RWPE2 (cell line): ENCODE measurements around the gene GALNT16.
"Not testable (repeated sequence)": the region's sequence is repeated elsewhere in the genome, so short reads cannot be mapped to it uniquely, and the experiment has no call there.

Experiments used
- ATAC-seq: fragments of 200-7000 bp; cut with Tn5 transposase; 3 replicates; pipeline ENCODE4 v1.9.1; 2021; ENCODE audit warnings: low read depth
- DNase-seq: peaks from one replicate; pipeline ENCODE4 v3.0.0-alpha.2; 2020; ENCODE audit warnings: low spot score
- H3K27ac ChIP-seq: fragments of 450-650 bp; 2 replicates; pipeline ENCODE4 v1.5.1; 2017; ENCODE audit warnings: mild to moderate bottlenecking; ENCODE audit not compliant: poor library complexity, severe bottlenecking
- H3K27me3 ChIP-seq: fragments of 250-450 bp; sonication (Bioruptor Pico); 2 replicates; pipeline ENCODE4 v1.5.1; 2021; ENCODE audit warnings: mild to moderate bottlenecking, moderate library complexity; ENCODE audit not compliant: insufficient read depth, poor library complexity, severe bottlenecking
- H3K36me3 ChIP-seq: fragments of 250-450 bp; sonication (Bioruptor Pico); 2 replicates; pipeline ENCODE4 v1.5.1; 2020; ENCODE audit warnings: low read depth, mild to moderate bottlenecking, moderate library complexity
- H3K4me1 ChIP-seq: fragments of 250-450 bp; sonication (Bioruptor Pico); 2 replicates; pipeline ENCODE4 v1.5.1; 2021; ENCODE audit warnings: mild to moderate bottlenecking, moderate library complexity; ENCODE audit not compliant: insufficient read depth, poor library complexity, severe bottlenecking
- H3K4me3 ChIP-seq: fragments of 250-450 bp; sonication (Bioruptor Pico); 2 replicates; pipeline ENCODE4 v1.5.1; 2021; ENCODE audit warnings: mild to moderate bottlenecking, moderate library complexity; ENCODE audit not compliant: severe bottlenecking
- H3K9me3 ChIP-seq: fragments of 250-450 bp; sonication (Bioruptor Pico); 2 replicates; pipeline ENCODE4 v1.5.1; 2021; ENCODE audit warnings: mild to moderate bottlenecking, moderate library complexity; ENCODE audit not compliant: severe bottlenecking
- CTCF ChIP-seq: fragments of 450-650 bp; IDR thresholded peaks from one replicate; pipeline ENCODE4 v1.5.1; 2017; ENCODE audit warnings: mild to moderate bottlenecking, moderate library complexity; ENCODE audit not compliant: poor library complexity, severe bottlenecking

Gene GALNT16

GRCh38 chr14:69375722-69376121, 115.8 kb downstream of the GALNT16 start:
- Histone ChIP-seq H3K4me3 (no peak overlapping the region), H3K27ac (no peak overlapping the region), H3K9me3 (no peaks in the 10 kb centered on the region), H3K4me1 (no peaks in the 10 kb centered on the region), H3K27me3 (no peaks in the 10 kb centered on the region), H3K36me3 (peaks cover 47% of the 10 kb centered on the region)
- TF ChIP-seq CTCF, result no peak
- DNase-seq (no peak), ATAC-seq (no peak)

GRCh38 chr14:69376439-69376838, 116.5 kb downstream of the GALNT16 start:
- Histone ChIP-seq H3K4me3 (no peak overlapping the region), H3K9me3 (no peaks in the 10 kb centered on the region), H3K4me1 (no peaks in the 10 kb centered on the region), H3K27ac (no peak overlapping the region), H3K27me3 (no peaks in the 10 kb centered on the region), H3K36me3 (peaks cover 54% of the 10 kb centered on the region)
- DNase-seq (no peak), ATAC-seq (peak; percentile 57)
- TF ChIP-seq CTCF, result no peak

- no peak for DNase-seq
- no peak for TF ChIP-seq CTCF
These were observed 118.3 kb downstream of the GALNT16 start for GRCh38 chr14:69378274-69378673.

GRCh38 chr14:69387311-69387710, 127.4 kb downstream of the GALNT16 start:
- Histone ChIP-seq H3K36me3 (peaks cover 100% of the 10 kb centered on the region), H3K4me1 (no peaks in the 10 kb centered on the region), H3K27me3 (no peaks in the 10 kb centered on the region), H3K9me3 (no peaks in the 10 kb centered on the region), H3K4me3 (no peak overlapping the region), H3K27ac (no peak overlapping the region)
- no peak for DNase-seq
- ATAC-seq, result no peak
- TF ChIP-seq CTCF, result no peak

More at GRCh38 chr14:69378274-69378673, 118.3 kb downstream of the GALNT16 start:
- H3K36me3 ChIP-seq, result peaks cover 71% of the 10 kb centered on the region
- ATAC-seq, result no peak
- H3K27ac ChIP-seq, result no peak overlapping the region
- H3K27me3 ChIP-seq, result no peaks in the 10 kb centered on the region
- H3K9me3 ChIP-seq, result no peaks in the 10 kb centered on the region
- H3K4me1 ChIP-seq, result no peaks in the 10 kb centered on the region
- no peak overlapping the region for H3K4me3 ChIP-seq

- DNase-seq, H3K4me3 ChIP-seq, H3K27me3 ChIP-seq, H3K9me3 ChIP-seq, H3K27ac ChIP-seq, H3K4me1 ChIP-seq, ATAC-seq: not testable (repeated sequence)
- H3K36me3 ChIP-seq, result peaks cover 100% of the 10 kb centered on the region
These were observed 131.4 kb downstream of the GALNT16 start for GRCh38 chr14:69391400-69391799.
